ENCODE data around the gene TMEM235.
"Not testable (repeated sequence)": the region's sequence is repeated elsewhere in the genome, so short reads cannot be mapped to it uniquely, and the experiment has no call there.

Gene TMEM235

DNA sequence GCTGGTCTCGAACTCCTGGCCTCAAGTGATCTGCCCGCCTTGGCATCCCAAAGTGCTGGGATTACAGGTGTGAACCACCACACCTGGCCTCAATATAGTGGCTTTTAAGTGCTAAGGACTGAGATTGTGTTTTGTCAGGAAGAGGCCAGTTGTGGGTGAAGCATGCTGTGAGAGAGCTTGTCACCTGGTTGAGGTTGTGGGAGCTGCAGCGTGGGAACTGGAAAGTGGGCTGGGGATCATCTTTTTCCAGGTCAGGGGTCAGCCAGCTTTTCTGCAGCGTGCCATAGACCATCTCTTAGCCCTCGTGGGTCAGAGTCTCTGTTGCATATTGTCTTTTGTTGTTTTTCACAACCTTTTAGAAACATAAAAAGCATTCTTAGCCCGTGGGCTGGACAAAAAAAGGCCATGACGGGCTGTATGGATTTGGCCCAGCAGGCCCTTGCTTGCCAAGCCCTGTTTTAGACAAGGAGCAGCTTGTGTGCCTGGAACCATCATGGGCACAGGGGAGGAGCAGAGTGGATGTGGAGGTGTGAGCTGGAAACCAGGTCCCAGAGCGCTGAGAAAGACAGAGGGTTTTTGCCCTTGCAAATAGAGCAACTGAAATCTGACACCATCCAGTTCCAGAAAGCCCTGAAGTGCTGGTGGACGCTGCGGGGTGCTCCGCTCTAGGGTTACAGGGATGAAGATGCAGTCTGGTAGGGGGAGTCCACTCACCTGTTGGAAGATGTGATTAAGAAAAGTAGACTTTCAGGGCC, 11.9 kb upstream of the TMEM235 start:
- no peak for DNase-seq

GRCh38 chr17:78223061-78223460, 8.4 kb upstream of the TMEM235 start:
- DNase-seq, result no peak

- DNase-seq, result no peak
Measured at GRCh38 chr17:78223765-78224164, 7.7 kb upstream of the TMEM235 start.

DNA sequence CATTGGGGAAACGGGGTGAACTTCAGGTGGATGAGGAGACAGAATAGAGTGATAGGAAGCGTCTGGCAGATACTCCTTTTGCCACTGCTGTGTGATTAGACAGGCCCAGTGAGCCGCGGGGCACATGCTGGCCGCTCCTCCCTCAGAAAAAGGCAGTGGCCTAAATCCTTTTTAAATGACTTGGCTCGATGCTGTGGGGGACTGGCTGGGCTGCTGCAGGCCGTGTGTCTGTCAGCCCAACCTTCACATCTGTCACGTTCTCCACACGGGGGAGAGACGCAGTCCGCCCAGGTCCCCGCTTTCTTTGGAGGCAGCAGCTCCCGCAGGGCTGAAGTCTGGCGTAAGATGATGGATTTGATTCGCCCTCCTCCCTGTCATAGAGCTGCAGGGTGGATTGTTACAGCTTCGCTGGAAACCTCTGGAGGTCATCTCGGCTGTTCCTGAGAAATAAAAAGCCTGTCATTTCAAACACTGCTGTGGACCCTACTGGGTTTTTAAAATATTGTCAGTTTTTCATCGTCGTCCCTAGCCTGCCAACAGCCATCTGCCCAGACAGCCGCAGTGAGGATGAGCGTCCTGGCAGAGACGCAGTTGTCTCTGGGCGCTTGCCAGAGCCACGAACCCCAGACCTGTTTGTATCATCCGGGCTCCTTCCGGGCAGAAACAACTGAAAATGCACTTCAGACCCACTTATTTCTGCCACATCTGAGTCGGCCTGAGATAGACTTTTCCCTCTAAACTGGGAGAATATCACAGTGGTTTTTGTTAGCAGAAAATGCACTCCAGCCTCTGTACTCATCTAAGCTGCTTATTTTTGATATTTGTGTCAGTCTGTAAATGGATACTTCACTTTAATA, 7.0 kb upstream of the TMEM235 start:
- DNase-seq, result no peak

DNA sequence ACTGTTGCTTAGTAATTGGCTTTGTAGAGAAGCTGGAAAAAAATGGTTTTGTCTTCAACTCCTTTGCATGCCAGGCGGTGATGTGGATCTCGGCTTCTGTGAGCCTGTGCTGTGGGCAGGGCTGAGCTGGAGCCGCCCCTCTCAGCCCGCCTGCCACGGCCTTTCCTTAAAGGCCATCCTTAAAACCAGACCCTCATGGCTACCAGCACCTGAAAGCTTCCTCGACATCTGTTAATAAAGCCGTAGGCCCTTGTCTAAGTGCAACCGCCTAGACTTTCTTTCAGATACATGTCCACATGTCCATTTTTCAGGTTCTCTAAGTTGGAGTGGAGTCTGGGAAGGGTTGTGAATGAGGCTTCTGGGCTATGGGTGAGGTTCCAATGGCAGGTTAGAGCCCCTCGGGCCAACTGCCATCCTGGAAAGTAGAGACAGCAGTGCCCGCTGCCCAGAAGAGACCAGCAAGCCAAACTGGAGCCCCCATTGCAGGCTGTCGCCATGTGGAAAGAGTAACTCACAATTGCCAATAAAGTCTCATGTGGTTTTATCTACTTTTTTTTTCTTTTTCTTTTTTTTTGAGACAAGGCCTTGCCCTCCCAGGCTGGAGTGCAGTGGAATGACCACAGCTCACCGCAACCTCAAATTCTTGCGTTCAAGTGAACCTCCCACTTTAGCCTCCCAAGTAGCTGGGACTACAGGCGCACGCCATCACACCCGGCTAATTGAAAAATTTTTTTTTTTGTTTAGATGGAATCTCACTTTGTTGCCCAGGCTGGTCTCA, 6.2 kb upstream of the TMEM235 start:
- DNase-seq, result no peak

- no peak for DNase-seq
Measured at GRCh38 chr17:78226055-78226758, 5.2 kb upstream of the TMEM235 start.

DNA sequence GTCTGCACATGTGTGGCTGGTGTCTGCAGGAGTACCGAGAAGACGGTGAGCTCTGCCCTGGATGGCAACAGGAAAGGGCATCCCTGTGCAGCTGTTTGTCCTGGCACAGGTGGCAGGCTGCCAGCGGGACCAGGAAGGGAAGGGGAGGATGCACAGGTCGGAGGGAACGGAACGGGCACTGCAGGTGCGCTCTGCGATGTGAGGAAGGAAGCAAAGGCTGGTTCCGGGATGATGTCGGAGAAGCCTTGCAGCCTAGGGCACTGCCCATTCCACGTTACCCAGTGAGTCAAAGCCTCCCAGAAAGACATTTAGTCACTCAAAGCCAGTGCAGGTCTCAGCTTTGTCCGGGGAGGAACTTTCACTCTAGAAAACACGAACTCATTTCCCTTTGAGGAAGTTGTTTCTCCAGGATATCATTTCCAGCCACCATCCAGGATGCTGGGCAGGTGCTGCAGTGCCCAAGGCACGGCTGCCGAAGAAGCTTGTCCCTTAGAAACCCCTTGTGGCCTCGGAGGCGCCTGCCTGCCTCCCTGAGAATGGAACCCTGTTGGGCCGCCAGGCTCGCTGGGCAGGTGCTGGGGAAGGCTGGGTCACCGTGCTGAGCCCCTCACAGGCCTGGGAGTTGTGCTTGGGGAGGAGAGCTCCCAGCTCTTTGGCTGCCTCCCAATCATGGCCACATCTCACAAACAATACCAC, 4.5 kb upstream of the TMEM235 start:
- DNase-seq, result no peak

GRCh38 chr17:78227455-78227916, 3.9 kb upstream of the TMEM235 start:
- no peak for DNase-seq

DNA sequence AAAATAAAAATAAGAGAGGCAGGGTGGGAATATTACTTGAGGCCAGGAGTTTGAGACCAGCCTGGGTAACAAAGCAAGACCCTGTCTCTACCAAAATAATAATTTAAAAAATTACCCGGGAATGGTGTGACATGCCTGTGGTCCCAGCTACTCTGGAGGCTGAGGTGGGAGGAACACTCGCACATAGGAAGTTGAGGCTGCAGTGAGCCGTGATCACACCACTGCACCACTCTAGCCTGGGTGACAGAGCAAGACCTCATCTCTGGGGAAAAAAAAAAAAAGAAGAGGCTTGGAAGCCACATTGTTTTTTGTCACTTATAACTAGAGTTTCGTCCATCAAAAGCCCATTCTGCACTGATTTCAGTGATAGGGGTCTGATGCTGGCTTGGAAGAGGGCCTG, 3.3 kb upstream of the TMEM235 start:
- no peak for DNase-seq

DNA sequence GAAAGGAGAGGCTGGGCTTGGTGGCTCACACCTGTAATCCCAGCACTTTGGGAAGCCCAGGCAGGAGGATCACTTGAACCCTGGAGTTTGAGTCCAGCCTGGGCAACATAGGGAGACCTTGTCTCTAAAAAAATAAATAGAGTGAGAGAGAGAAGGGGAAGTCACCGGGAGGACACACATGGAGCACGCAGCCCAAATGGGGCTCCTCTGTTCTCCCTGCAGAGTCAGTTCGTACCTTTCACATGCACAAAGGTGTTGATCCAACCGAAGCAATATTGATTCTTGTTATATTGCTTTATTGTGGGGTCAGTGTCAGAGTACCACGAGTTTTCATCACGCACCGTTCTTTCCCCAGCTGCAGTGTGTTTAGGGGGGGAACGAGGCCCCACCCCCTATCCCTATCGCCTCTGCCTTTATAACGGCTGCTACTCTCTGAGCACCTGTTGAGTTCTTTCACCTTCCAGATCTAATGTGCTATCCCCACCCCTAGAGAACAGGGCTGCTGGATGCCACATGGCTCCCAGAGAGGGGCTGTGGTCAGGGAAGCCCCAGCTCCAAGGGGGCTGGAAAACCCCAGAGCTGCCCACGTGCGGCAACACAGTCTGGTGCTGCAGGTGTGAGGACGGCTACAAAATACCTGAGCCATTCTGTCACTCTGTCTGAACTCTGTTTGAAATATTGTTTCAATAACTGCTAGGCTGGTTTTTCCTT, 1.0 kb upstream of the TMEM235 start:
- no peak for DNase-seq

DNA sequence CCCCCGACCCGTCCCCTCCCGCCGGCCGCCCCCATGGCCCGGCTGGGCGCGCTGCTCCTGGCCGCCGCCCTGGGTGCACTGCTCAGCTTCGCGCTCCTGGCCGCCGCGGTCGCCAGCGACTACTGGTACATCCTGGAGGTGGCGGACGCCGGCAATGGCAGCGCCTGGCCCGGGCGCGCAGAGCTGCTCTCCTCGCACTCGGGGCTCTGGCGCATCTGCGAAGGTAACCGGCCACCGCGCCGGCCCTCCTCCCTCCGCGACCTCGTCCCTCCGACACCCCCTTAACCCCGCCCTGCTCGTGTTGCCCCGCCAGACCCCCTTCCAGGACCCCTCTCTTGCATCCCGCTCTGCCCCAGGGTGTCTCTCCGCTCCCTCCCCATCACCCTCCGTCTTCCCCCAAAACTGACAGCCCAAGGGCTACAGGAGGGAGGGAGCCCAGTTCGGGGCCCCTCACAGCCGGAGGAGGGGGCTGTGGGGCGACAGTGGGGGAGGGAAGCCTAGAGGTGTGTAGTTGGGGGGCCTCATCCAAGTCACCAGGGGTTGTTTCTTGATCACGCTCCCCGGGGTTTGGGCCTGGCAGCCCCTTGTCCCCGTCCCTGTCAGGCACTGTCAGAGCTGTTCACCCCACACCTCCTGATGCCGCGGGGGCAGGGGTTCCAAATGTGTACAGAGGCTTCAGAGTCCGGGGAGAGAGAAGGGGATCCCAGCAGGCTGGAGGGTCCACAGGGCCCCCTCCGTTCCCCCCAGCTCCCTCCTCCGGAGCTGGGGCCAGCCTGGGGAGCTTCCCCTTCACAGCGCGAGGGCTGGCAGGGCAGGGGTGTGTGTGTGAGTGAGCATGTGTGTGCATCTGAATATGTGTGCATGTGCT, 794 bp downstream of the TMEM235 start:
- DNase-seq, result no peak

- DNase-seq, result no peak
Measured at GRCh38 chr17:78232859-78233173, 1.4 kb downstream of the TMEM235 start.

- DNase-seq, result no peak
Measured at GRCh38 chr17:78233678-78234077, 2.2 kb downstream of the TMEM235 start.

GRCh38 chr17:78234261-78234865, 2.9 kb downstream of the TMEM235 start:
- no peak for DNase-seq

DNA sequence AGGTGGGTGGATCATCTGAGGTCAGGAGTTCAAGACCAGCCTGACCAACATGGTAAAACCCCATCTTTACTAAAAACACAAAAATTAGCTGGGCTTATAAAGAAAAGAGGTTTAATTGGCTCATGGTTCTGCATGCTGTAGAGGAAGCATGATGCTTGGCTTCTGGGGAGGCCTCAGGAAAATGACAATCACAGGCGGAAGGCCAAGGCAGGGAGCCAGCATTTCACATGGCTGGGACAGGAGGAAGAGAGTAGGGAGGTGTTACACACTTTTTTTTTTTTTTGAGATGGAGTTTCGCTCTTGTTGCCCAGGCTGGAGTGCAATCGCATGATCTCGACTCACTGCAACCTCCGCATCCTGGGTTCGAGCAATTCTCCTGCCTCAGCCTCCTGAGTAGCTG, 3.6 kb downstream of the TMEM235 start:
- not testable (repeated sequence) for DNase-seq

GRCh38 chr17:78235885-78236284, 4.5 kb downstream of the TMEM235 start:
- DNase-seq, result no peak

GRCh38 chr17:78236362-78237127, 5.1 kb downstream of the TMEM235 start:
- DNase-seq, result no peak

GRCh38 chr17:78237401-78238012, 6.1 kb downstream of the TMEM235 start:
- DNase-seq, result no peak

Measured in CD4-positive, alpha-beta T cell treated with Interleukin-4 for 4 hours (primary cell).